Left colon (tissue), 2 donors: ENCODE measurements around the gene CASS4. TPM values are rescaled to one million over a fixed set of nuclear protein-coding genes. Genes with fewer than 3 reads are reported as not detected.
"Not testable (repeated sequence)": the region's sequence is repeated elsewhere in the genome, so short reads cannot be mapped to it uniquely, and the experiment has no call there.

Source experiments
- ATAC-seq: fragments of 200-7000 bp; cut with Tn5 transposase; one replicate; pipeline ENCODE4 v1.9.1; 2020; ENCODE audit warnings: mild to moderate bottlenecking, moderate library complexity
- DNase-seq, 2 donors: peaks; one replicate each; pipeline ENCODE4 v3.0.0-alpha.2; 2020
- intact Hi-C, 2 donors: fragments of 100-400 bp; cut with DNase I in 1 of 2; cut with micrococcal nuclease in 1 of 2; formaldehyde crosslinking; loops; one replicate each; pipeline versions ENCODE4 v1.11.2 to v1.14.0; 2022; cut with DNase I, micrococcal nuclease
- long read RNA-seq: library from polyadenylated mRNA; unstranded; transcript quantifications from one replicate; pipeline ENCODE4 v2.0.0, GENCODE V29; 2021
- total RNA-seq, 2 donors: library from RNA; stranded (reverse); fragmentation: NEBNext Ultra II Directional; extraction: Animal tissue kit (Norgen Biotek cat#: 25700); gene quantifications; one replicate each; pipeline ENCODE4 v1.2.1, GENCODE V29; 2021
- donor health status: DM: no; HTN: no; CAD: no.
- donor health status: DM: yes; HTN: yes; CAD: no.

CASS4 gene
- 1 to 10 TPM in 1 of 2 donors, under 1 TPM in 1; 0.46 to 1.3 TPM for total RNA-seq
- long read RNA-seq, result 0 reads

GRCh38 chr20:56411759-56412472 lies at the start of gene CASS4:
CASS4 (plus strand) TSS chr20:56412260; CDS start chr20:56412459, 199 bp downstream.
- DNase-seq, result no peak
- ATAC-seq, result no peak
- intact Hi-C loops, result no loop called here

GRCh38 chr20:56362833-56363413 lies 49.1 kb upstream of the CASS4 start:
- ATAC-seq (no peak), DNase-seq (no peak)
- intact Hi-C loops, result no loop called here

GRCh38 chr20:56363491-56363890 lies 48.6 kb upstream of the CASS4 start:
- intact Hi-C loops, result no loop called here
- no peak for ATAC-seq
- no peak for DNase-seq

GRCh38 chr20:56368351-56369134 lies 43.5 kb upstream of the CASS4 start:
- intact Hi-C loops, result no loop called here
- DNase-seq (no peak), ATAC-seq (no peak)

GRCh38 chr20:56369179-56369578 lies 42.9 kb upstream of the CASS4 start:
- DNase-seq, result no peak
- ATAC-seq, result no peak
- intact Hi-C loops, result no loop called here

- ATAC-seq (no peak), DNase-seq (no peak)
- intact Hi-C loops, result no loop called here
These were observed 40.1 kb upstream of the CASS4 start for GRCh38 chr20:56371977-56372376.

GRCh38 chr20:56372850-56373249 lies 39.2 kb upstream of the CASS4 start:
- DNase-seq (no peak), ATAC-seq (no peak)
- intact Hi-C loops, result no loop called here

- ATAC-seq (no peak), DNase-seq (no peak)
- intact Hi-C loops, result no loop called here
These were observed 38.1 kb upstream of the CASS4 start for GRCh38 chr20:56373942-56374341.

- intact Hi-C loops, result no loop called here
- DNase-seq (no peak), ATAC-seq (no peak)
These were observed 35.7 kb upstream of the CASS4 start for GRCh38 chr20:56376331-56376730.

- DNase-seq (no peak), ATAC-seq (no peak)
- intact Hi-C loops, result no loop called here
These were observed 33.7 kb upstream of the CASS4 start for GRCh38 chr20:56378386-56378785.

- ATAC-seq, result no peak
These were observed 31.7 kb upstream of the CASS4 start for GRCh38 chr20:56380375-56380774.

GRCh38 chr20:56381501-56381900 lies 30.6 kb upstream of the CASS4 start:
- ATAC-seq, result no peak
- intact Hi-C loops, result no loop called here
- DNase-seq, result no peak

More at GRCh38 chr20:56380375-56380774, 31.7 kb upstream of the CASS4 start:
- DNase-seq, result no peak
- intact Hi-C loops, result no loop called here

GRCh38 chr20:56382696-56383095 lies 29.4 kb upstream of the CASS4 start:
- ATAC-seq (no peak), DNase-seq (no peak)
- intact Hi-C loops, result no loop called here

GRCh38 chr20:56383334-56383733 lies 28.7 kb upstream of the CASS4 start:
- ATAC-seq (no peak), DNase-seq (no peak)
- intact Hi-C loops, result no loop called here

GRCh38 chr20:56385130-56385529 lies 26.9 kb upstream of the CASS4 start:
- ATAC-seq (no peak), DNase-seq (no peak)
- intact Hi-C loops, result no loop called here

GRCh38 chr20:56386219-56386618 lies 25.8 kb upstream of the CASS4 start:
- ATAC-seq, result no peak
- intact Hi-C loops, result no loop called here
- no peak for DNase-seq

- intact Hi-C loops, result no loop called here
- no peak for ATAC-seq
- no peak for DNase-seq
These were observed 23.2 kb upstream of the CASS4 start for GRCh38 chr20:56388882-56389281.

- no peak for DNase-seq
- no peak for ATAC-seq
- intact Hi-C loops, result no loop called here
These were observed 22.3 kb upstream of the CASS4 start for GRCh38 chr20:56389807-56390206.

GRCh38 chr20:56390396-56390795 lies 21.7 kb upstream of the CASS4 start:
- intact Hi-C loops, DNase-seq, ATAC-seq: not testable (repeated sequence)

GRCh38 chr20:56391037-56391436 lies 21.0 kb upstream of the CASS4 start:
- no peak for DNase-seq

More at GRCh38 chr20:56391037-56391436, 21.0 kb upstream of the CASS4 start:
- no peak for ATAC-seq
- intact Hi-C loops, result no loop called here
